ENCODE results near the gene HMG20A. TPM values are rescaled to one million over a fixed set of nuclear protein-coding genes. Genes with fewer than 3 reads are reported as not detected.

The HMG20A gene
- polyA plus RNA-seq, 1 experiment: 31.0 TPM

DNA sequence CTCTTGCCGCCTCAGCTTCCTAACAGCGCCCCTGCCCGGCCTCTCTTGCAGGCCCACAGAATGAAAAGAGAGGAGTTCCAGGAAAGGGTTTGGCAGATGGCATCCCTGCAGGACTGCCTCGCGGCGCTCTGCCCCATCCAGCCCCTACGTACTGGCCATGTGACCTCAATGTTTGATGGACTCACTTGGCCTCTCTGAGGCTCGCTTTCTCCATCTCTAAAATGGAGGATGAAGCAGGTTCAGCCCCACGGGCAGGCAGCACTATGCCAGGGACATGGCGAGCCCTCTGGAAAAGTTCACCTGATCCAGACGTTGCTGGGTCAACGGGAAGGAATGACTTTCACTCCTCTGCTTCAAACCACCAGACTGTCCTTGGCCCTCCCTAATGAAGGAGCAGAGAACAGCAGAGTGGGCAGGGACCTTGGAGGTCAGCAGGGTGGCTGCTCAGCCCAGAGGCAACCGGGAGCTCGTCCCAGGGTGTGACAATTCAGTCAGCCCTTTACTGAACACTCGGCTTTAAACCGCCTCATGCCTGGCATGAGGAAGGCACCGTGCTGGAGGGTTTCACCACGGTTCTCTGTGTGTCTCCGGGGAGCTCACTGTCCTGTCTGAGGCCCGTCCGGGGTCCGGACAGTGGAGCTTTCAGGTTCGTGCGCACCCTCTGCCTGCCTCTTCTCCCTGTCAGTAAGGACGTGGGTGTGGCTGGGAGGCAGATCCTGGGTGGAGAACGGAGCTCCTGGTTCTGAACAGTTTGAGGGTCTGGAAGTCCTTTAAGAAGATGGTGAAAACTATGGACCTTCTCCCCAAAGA, 110.7 kb downstream of the HMG20A start:
- H3K4me3 ChIP-seq (ENCODE audit: low read depth, low read length): no peak overlapping the region
- ChIA-PET POLR2A (no interaction called here), CTCF (interaction anchor here (0.8 to 2.8 kb wide), 2 partner anchors 12 to 20 kb away, joined by 4 to 13 read pairs; no protein-coding TSS in a partner anchor)
- TF ChIP-seq, protein P1, sequence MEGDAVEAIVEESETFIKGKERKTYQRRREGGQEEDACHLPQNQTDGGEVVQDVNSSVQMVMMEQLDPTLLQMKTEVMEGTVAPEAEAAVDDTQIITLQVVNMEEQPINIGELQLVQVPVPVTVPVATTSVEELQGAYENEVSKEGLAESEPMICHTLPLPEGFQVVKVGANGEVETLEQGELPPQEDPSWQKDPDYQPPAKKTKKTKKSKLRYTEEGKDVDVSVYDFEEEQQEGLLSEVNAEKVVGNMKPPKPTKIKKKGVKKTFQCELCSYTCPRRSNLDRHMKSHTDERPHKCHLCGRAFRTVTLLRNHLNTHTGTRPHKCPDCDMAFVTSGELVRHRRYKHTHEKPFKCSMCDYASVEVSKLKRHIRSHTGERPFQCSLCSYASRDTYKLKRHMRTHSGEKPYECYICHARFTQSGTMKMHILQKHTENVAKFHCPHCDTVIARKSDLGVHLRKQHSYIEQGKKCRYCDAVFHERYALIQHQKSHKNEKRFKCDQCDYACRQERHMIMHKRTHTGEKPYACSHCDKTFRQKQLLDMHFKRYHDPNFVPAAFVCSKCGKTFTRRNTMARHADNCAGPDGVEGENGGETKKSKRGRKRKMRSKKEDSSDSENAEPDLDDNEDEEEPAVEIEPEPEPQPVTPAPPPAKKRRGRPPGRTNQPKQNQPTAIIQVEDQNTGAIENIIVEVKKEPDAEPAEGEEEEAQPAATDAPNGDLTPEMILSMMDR (IDR thresholded peaks at IDR 0.05; ENCODE audit: insufficient read depth, low read depth, low read length): no peak
- DNase-seq (ENCODE audit: low read depth): no peak
- H3K36me3 ChIP-seq (ENCODE audit: control insufficient read depth, insufficient read depth, low read length): no peaks in the 10 kb centered on the region
- H3K27me3 ChIP-seq (ENCODE audit: control insufficient read depth, insufficient read depth, low read length): peaks cover 7% of the 10 kb centered on the region

- no peaks in the 10 kb centered on the region for H3K36me3 ChIP-seq (ENCODE audit: control insufficient read depth, insufficient read depth, low read length)
- no peak for DNase-seq (ENCODE audit: low read depth)
- peaks cover 7% of the 10 kb centered on the region for H3K27me3 ChIP-seq (ENCODE audit: control insufficient read depth, insufficient read depth, low read length)
- ChIA-PET CTCF (interaction anchor here (0.8 to 2.8 kb wide), 5 partner anchors 10 to 413 kb away, joined by 3 to 13 read pairs (median 4); no protein-coding TSS in a partner anchor), POLR2A (interaction anchor here (0.6 kb wide), 1 partner anchor 1202 kb away, joined by 3 read pairs; no protein-coding TSS in a partner anchor)
- TF ChIP-seq, protein P1 (IDR thresholded peaks at IDR 0.05; ENCODE audit: insufficient read depth, low read depth, low read length): no peak
- no peak overlapping the region for H3K4me3 ChIP-seq (ENCODE audit: low read depth, low read length)
Measured at GRCh38 chr15:77532067-77532710, 111.5 kb downstream of the HMG20A start.

DNA sequence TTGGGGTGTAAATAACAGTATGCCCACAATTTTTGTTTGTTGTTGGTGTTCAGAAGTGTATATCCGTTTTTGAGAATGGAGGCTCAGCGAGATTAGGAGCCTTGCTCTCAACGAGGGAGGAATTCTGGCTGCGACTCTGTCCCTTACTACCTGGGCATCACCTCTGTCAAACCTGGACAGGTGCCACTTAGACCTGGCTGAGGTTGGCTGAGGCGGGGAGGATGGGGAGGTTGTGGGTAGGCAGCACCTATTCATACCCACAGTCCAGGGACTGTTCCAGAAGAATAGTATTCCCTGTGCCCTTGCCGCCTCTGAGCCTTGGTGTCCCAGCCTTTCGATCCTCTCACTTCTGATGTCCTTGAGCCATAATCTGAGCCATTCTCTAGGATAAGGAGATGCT, 112.2 kb downstream of the HMG20A start:
- ChIA-PET CTCF (interaction anchor here (0.8 to 2.8 kb wide), 4 partner anchors 9 to 413 kb away, joined by 3 to 13 read pairs (median 4); no protein-coding TSS in a partner anchor), POLR2A (no interaction called here)
- TF ChIP-seq, protein P1 (IDR thresholded peaks at IDR 0.05; ENCODE audit: insufficient read depth, low read depth, low read length): no peak
- Histone ChIP-seq H3K4me3 (ENCODE audit: low read depth, low read length) (no peak overlapping the region), H3K36me3 (ENCODE audit: control insufficient read depth, insufficient read depth, low read length) (no peaks in the 10 kb centered on the region), H3K27me3 (ENCODE audit: control insufficient read depth, insufficient read depth, low read length) (peaks cover 7% of the 10 kb centered on the region)
- DNase-seq (ENCODE audit: low read depth): no peak

- Histone ChIP-seq H3K4me3 (ENCODE audit: low read depth, low read length) (no peak overlapping the region), H3K27me3 (ENCODE audit: control insufficient read depth, insufficient read depth, low read length) (peaks cover 7% of the 10 kb centered on the region), H3K36me3 (ENCODE audit: control insufficient read depth, insufficient read depth, low read length) (no peaks in the 10 kb centered on the region)
- ChIA-PET CTCF (interaction anchor here (1.2 to 2.8 kb wide), 2 partner anchors 8 to 10 kb away, joined by 4 to 13 read pairs; no protein-coding TSS in a partner anchor), POLR2A (no interaction called here)
- TF ChIP-seq, protein P1 (IDR thresholded peaks at IDR 0.05; ENCODE audit: insufficient read depth, low read depth, low read length): no peak
- DNase-seq (ENCODE audit: low read depth): no peak
Measured at GRCh38 chr15:77533578-77534430, 113.1 kb downstream of the HMG20A start.

Other genes with a start within 250 kb of the HMG20A start
- gene PEAK1, start 784 bp upstream of the HMG20A start, polyA plus RNA-seq (2011; rRNA removed): 40.7 and 49.1 TPM in 2 replicates
- gene LINGO1, start 212.0 kb downstream of the HMG20A start, polyA plus RNA-seq (2011; rRNA removed): not detected in 2 replicates